GM23338 (cell line): ENCODE results near the gene ZBTB1. TPM values are rescaled to one million over a fixed set of nuclear protein-coding genes. Genes with fewer than 3 reads are reported as not detected.

ENCODE experiments used
- ATAC-seq: fragments of 200-7000 bp; cut with Tn5 transposase; 3 replicates; pipeline ENCODE4 v1.9.1; 2020
- DNase-seq: peaks from one replicate; pipeline ENCODE4 v3.0.0-alpha.2; 2015; ENCODE audit warnings: low spot score
- H2AFZ ChIP-seq: fragments of 200-600 bp; sonication (generic); 2 replicates; pipeline ENCODE4 v1.8.0; 2016; ENCODE audit warnings: antibody characterized with exemption, mild to moderate bottlenecking, moderate library complexity
- H3F3A ChIP-seq: fragments of 200-600 bp; sonication (generic); replicated peaks from 2 replicates; pipeline ENCODE4 v1.8.0; 2017; ENCODE audit warnings: antibody characterized with exemption, mixed run types, low read depth
- H3K27ac ChIP-seq: fragments of 200-600 bp; sonication (generic); 2 replicates; pipeline ENCODE4 v1.6.1; 2016; ENCODE audit warnings: low read depth
- H3K27me3 ChIP-seq: fragments of 200-600 bp; sonication (generic); 2 replicates; pipeline ENCODE4 v1.8.0; 2016; ENCODE audit warnings: mild to moderate bottlenecking, mixed run types, moderate library complexity; ENCODE audit not compliant: insufficient read depth
- H3K36me3 ChIP-seq: fragments of 200-600 bp; sonication (generic); 2 replicates; pipeline ENCODE4 v1.8.0; 2016; ENCODE audit warnings: mild to moderate bottlenecking; ENCODE audit not compliant: insufficient read depth
- H3K4me1 ChIP-seq: fragments of 200-600 bp; sonication (generic); 2 replicates; pipeline ENCODE4 v1.8.0; 2016; ENCODE audit warnings: mild to moderate bottlenecking, moderate library complexity; ENCODE audit not compliant: insufficient read depth
- H3K4me2 ChIP-seq: fragments of 200-600 bp; sonication (generic); 2 replicates; pipeline ENCODE4 v1.7.1; 2017; ENCODE audit warnings: mixed run types
- H3K4me3 ChIP-seq: fragments of 200-600 bp; sonication (generic); 2 replicates; pipeline ENCODE4 v1.6.1; 2016; ENCODE audit warnings: mixed run types
- H3K79me2 ChIP-seq: fragments of 200-600 bp; sonication (generic); replicated peaks from 2 replicates; pipeline ENCODE4 v1.8.0; 2017; ENCODE audit warnings: mild to moderate bottlenecking; ENCODE audit not compliant: insufficient read depth
- H3K9me2 ChIP-seq: fragments of 200-600 bp; sonication (generic); 2 replicates; pipeline ENCODE4 v1.8.0; 2017; ENCODE audit not compliant: insufficient read depth
- H4K20me1 ChIP-seq: fragments of 200-600 bp; sonication (generic); replicated peaks from 2 replicates; pipeline ENCODE4 v1.8.0; 2017; ENCODE audit warnings: mild to moderate bottlenecking; ENCODE audit not compliant: insufficient read depth
- H3K27ac Mint-ChIP-seq: 2 replicates; pipeline ENCODE4 v1.8.0; 2020; ENCODE audit warnings: inconsistent platforms, mild to moderate bottlenecking, moderate library complexity, mixed read lengths
- H3K27me3 Mint-ChIP-seq: 3 replicates; pipeline ENCODE4 v1.8.0; 2022; ENCODE audit warnings: low read depth, mild to moderate bottlenecking, moderate library complexity, mixed read lengths, inconsistent platforms; ENCODE audit not compliant: insufficient read depth, poor library complexity
- H3K36me3 Mint-ChIP-seq: 3 replicates; pipeline ENCODE4 v1.8.0; 2021; ENCODE audit warnings: low read depth, mild to moderate bottlenecking, inconsistent platforms, moderate library complexity, mixed read lengths
- H3K4me1 Mint-ChIP-seq: 3 replicates; pipeline ENCODE4 v1.8.0; 2020; ENCODE audit warnings: mild to moderate bottlenecking, inconsistent platforms, mixed read lengths
- H3K4me3 Mint-ChIP-seq: 3 replicates; pipeline ENCODE4 v1.8.0; 2021; ENCODE audit warnings: moderate library complexity, mild to moderate bottlenecking, inconsistent platforms, mixed read lengths
- H3K9me3 Mint-ChIP-seq: 3 replicates; pipeline ENCODE4 v1.8.0; 2020; ENCODE audit warnings: moderate library complexity, mild to moderate bottlenecking, inconsistent platforms, mixed read lengths
- CREB1 ChIP-seq: fragments of 250-450 bp; sonication (Bioruptor Pico); IDR thresholded peaks from 2 replicates; pipeline ENCODE4 v1.5.0; 2020; ENCODE audit warnings: low read depth, mild to moderate bottlenecking, moderate library complexity
- CTCF ChIP-seq, 2 experiments: fragments of 200-600 bp in 1 of 2; sonication (generic) in 1 of 2; conservative IDR thresholded peaks; 2 replicates each; pipeline versions ENCODE4 v1.5.1 to v1.6.1; 2016 to 2017; ENCODE audit warnings: antibody characterized with exemption in 2 of 2, low read depth in 2 of 2, mild to moderate bottlenecking in 2 of 2, moderate library complexity in 1 of 2
- ETS1 ChIP-seq: IDR thresholded peaks from 2 replicates; pipeline ENCODE4 v1.6.1; 2016; ENCODE audit warnings: antibody characterized with exemption
- EZH2 ChIP-seq: fragments of 200-600 bp; sonication (generic); IDR thresholded peaks from one replicate; pipeline ENCODE4 v1.8.0; 2017; ENCODE audit warnings: antibody characterized with exemption, mild to moderate bottlenecking, low read depth; ENCODE audit not compliant: unreplicated experiment
- EZH2phosphoT487 ChIP-seq: fragments of 200-600 bp; sonication (generic); IDR thresholded peaks from one replicate; pipeline ENCODE4 v1.8.1; 2018; ENCODE audit warnings: antibody characterized with exemption; ENCODE audit not compliant: unreplicated experiment
- JUNB ChIP-seq: IDR thresholded peaks from one replicate; pipeline ENCODE4 v1.6.1; 2016; ENCODE audit warnings: antibody characterized with exemption; ENCODE audit not compliant: unreplicated experiment
- NANOG ChIP-seq: IDR thresholded peaks from 2 replicates; pipeline ENCODE4 v1.6.1; 2016; ENCODE audit warnings: antibody characterized with exemption, borderline replicate concordance
- POLR2AphosphoS5 ChIP-seq: IDR thresholded peaks from 2 replicates; pipeline ENCODE4 v1.6.1; 2016; ENCODE audit warnings: antibody characterized with exemption, low read depth
- REST ChIP-seq: IDR thresholded peaks from one replicate; pipeline ENCODE4 v1.6.1; 2018; ENCODE audit warnings: antibody characterized with exemption; ENCODE audit not compliant: unreplicated experiment
- STAT1 ChIP-seq: IDR thresholded peaks from one replicate; pipeline ENCODE4 v1.6.1; 2016; ENCODE audit warnings: antibody characterized with exemption; ENCODE audit not compliant: unreplicated experiment
- ZNF114 ChIP-seq: fragments of 250-450 bp; sonication (Bioruptor Pico); IDR thresholded peaks from 2 replicates; pipeline ENCODE4 v1.5.0; 2020; ENCODE audit warnings: mild to moderate bottlenecking, moderate library complexity
- ZNF331 ChIP-seq: fragments of 250-450 bp; sonication (Bioruptor Pico); IDR thresholded peaks from 2 replicates; pipeline ENCODE4 v1.5.0; 2020; ENCODE audit warnings: low read depth, mild to moderate bottlenecking, moderate library complexity
- ZNF462 ChIP-seq: fragments of 250-450 bp; sonication (Bioruptor Pico); IDR thresholded peaks from 2 replicates; pipeline ENCODE4 v1.5.0; 2020; ENCODE audit warnings: mild to moderate bottlenecking, moderate library complexity
- polyA plus RNA-seq: library from polyadenylated mRNA; unstranded; fragments of >200 nt; fragmentation: Nextera tagmentation; extraction: Ambion mirVana; gene quantifications from 2 replicates; pipeline ENCODE4 v1.2.1, GENCODE V29; 2016
- total RNA-seq: library from RNA; depleted of rRNA; stranded (reverse); fragments of >200 nt; shearing (Covaris generic); gene quantifications from 2 replicates; pipeline ENCODE4 v1.2.3, GENCODE V29; 2014

The ZBTB1 gene
- total and polyA plus RNA-seq, 2 experiments from 2014 or later: 11.2 to 33.0 TPM

- no peak for DNase-seq
Measured at GRCh38 chr14:64563696-64564095, 59.1 kb downstream of the ZBTB1 start.

More at GRCh38 chr14:64563696-64564095, 59.1 kb downstream of the ZBTB1 start:
- Mint-ChIP-seq H3K27me3 (no peaks in the 10 kb centered on the region), H3K4me1 (peaks cover 13% of the 10 kb centered on the region), H3K4me3 (no peak overlapping the region), H3K36me3 (no peaks in the 10 kb centered on the region), H3K27ac (no peak overlapping the region), H3K9me3 (no peaks in the 10 kb centered on the region)
- Histone ChIP-seq H3K4me2 (no peak overlapping the region), H3K79me2 (no peaks in the 10 kb centered on the region), H3K4me1 (peaks cover 5% of the 10 kb centered on the region; the same call in 1 of the 2 replicates), H3K9me2 (no peaks in the 10 kb centered on the region), H2AFZ (no peak overlapping the region), H3K4me3 (no peak overlapping the region), H3K27me3 (no peaks in the 10 kb centered on the region), H3K36me3 (0 out of 2 replicates have a peak, but pooled peaks cover 4% of the 10 kb centered on the region), H4K20me1 (no peaks in the 10 kb centered on the region), H3F3A (no peaks in the 10 kb centered on the region), H3K27ac (no peak overlapping the region)
- no peak for ATAC-seq
- TF ChIP-seq CREB1 (CRISPR knock-in tag): no peak
- no peak for TF ChIP-seq JUNB
- TF ChIP-seq EZH2phosphoT487: no peak
- no peak for TF ChIP-seq ZNF462 (CRISPR knock-in tag)
- no peak for TF ChIP-seq ETS1
- no peak for TF ChIP-seq CTCF (conservative IDR thresholded peaks at IDR 0.05; ENCODE audit: low read depth in 2 of 2)
- TF ChIP-seq POLR2AphosphoS5: no peak
- no peak for TF ChIP-seq EZH2
- TF ChIP-seq NANOG: no peak
- TF ChIP-seq ZNF331 (CRISPR knock-in tag): no peak
- TF ChIP-seq ZNF114 (CRISPR knock-in tag): no peak
- TF ChIP-seq REST: no peak
- TF ChIP-seq STAT1: no peak
